Activated CD4-positive, alpha-beta T cell treated with anti-CD3 and anti-CD28 coated beads for 36 hours (primary cell): ENCODE measurements around the gene RAD51B. TPM values are rescaled to one million over a fixed set of nuclear protein-coding genes. Genes with fewer than 3 reads are reported as not detected.

Experiments
- ATAC-seq: fragments of 200-7000 bp; cut with Tn5 transposase; one replicate; pipeline ENCODE4 v1.10.0; 2021; ENCODE audit warnings: mild to moderate bottlenecking, moderate library complexity
- CTCF ChIA-PET: fragments of 350-600 bp; sonication (Branson Sonifier 250); formaldehyde crosslinking; loops from one replicate; lab custom pipeline; 2021; ENCODE audit warnings: antibody characterized with exemption; lab: Charles Lee
- POLR2A ChIA-PET: fragments of 350-600 bp; sonication (Branson Sonifier 250); formaldehyde crosslinking; loops from one replicate; lab custom pipeline; 2021; ENCODE audit warnings: antibody characterized with exemption, inconsistent platforms; lab: Charles Lee
- DNase-seq: peaks from one replicate; pipeline ENCODE4 v3.0.0-alpha.2; 2020
- H3K27ac Mint-ChIP-seq: one replicate; pipeline ENCODE4 v1.8.0; 2021; ENCODE audit warnings: mixed read lengths
- H3K27me3 Mint-ChIP-seq: one replicate; pipeline ENCODE4 v1.8.0; 2021; ENCODE audit warnings: mixed read lengths
- H3K36me3 Mint-ChIP-seq: one replicate; pipeline ENCODE4 v1.8.0; 2021; ENCODE audit warnings: low read depth, mixed read lengths
- H3K4me1 Mint-ChIP-seq: one replicate; pipeline ENCODE4 v1.8.0; 2021; ENCODE audit warnings: mixed read lengths
- H3K4me3 Mint-ChIP-seq: one replicate; pipeline ENCODE4 v1.8.0; 2021; ENCODE audit warnings: mild to moderate bottlenecking, moderate library complexity, mixed read lengths
- H3K9me3 Mint-ChIP-seq: one replicate; pipeline ENCODE4 v1.8.0; 2021; ENCODE audit warnings: low read depth, mixed read lengths
- intact Hi-C, 2 experiments: fragments of 100-400 bp; cut with DNase I in 1 of 2; cut with micrococcal nuclease in 1 of 2; formaldehyde crosslinking; loops; one replicate each; pipeline versions ENCODE4 v1.14.2 to v1.15.1; 2022 to 2024; cut with DNase I, micrococcal nuclease
- total RNA-seq, 2 experiments: library from RNA; stranded (reverse); gene quantifications; one replicate each; pipeline ENCODE4 v1.2.3, GENCODE V29; 2021

RAD51B gene
- total RNA-seq, 2 experiments from 2014 or later = 26.4 to 39.9 TPM

GRCh38 chr14:67950386-67950785 lies 130.8 kb downstream of the RAD51B start:
- Mint-ChIP-seq H3K27me3 (no peaks in the 10 kb centered on the region), H3K4me3 (no peak overlapping the region), H3K4me1 (no peaks in the 10 kb centered on the region), H3K36me3 (no peaks in the 10 kb centered on the region), H3K9me3 (no peaks in the 10 kb centered on the region), H3K27ac (no peak overlapping the region)
- POLR2A ChIA-PET = no interaction called here
- DNase-seq (no peak), ATAC-seq (no peak)
- intact Hi-C loops = no loop called here
- CTCF ChIA-PET = interaction anchor here (0.6 to 1.7 kb wide), 3 partner anchors 8 to 276 kb away, joined by 3 to 4 read pairs (median 3); no protein-coding TSS in a partner anchor

GRCh38 chr14:67951529-67952135 lies 132.1 kb downstream of the RAD51B start:
- ATAC-seq (no peak), DNase-seq (no peak)
- H3K9me3 Mint-ChIP-seq = no peaks in the 10 kb centered on the region
- CTCF ChIA-PET = interaction anchor here (0.7 kb wide), 1 partner anchor 176 kb away, joined by 3 read pairs; no protein-coding TSS in a partner anchor
- no peak overlapping the region for H3K4me3 Mint-ChIP-seq
- no peaks in the 10 kb centered on the region for H3K27me3 Mint-ChIP-seq
- H3K4me1 Mint-ChIP-seq = no peaks in the 10 kb centered on the region
- H3K36me3 Mint-ChIP-seq = no peaks in the 10 kb centered on the region
- POLR2A ChIA-PET = no interaction called here
- intact Hi-C loops = no loop called here
- no peak overlapping the region for H3K27ac Mint-ChIP-seq

GRCh38 chr14:67952381-67952780 lies 132.8 kb downstream of the RAD51B start:
- Mint-ChIP-seq H3K27me3 (no peaks in the 10 kb centered on the region), H3K27ac (no peak overlapping the region), H3K9me3 (no peaks in the 10 kb centered on the region), H3K36me3 (peaks cover 2% of the 10 kb centered on the region), H3K4me3 (no peak overlapping the region), H3K4me1 (no peaks in the 10 kb centered on the region)
- no peak for DNase-seq
- intact Hi-C loops = no loop called here
- CTCF ChIA-PET = interaction anchor here (0.7 to 0.8 kb wide), 2 partner anchors 8 to 175 kb away, joined by 3 to 4 read pairs; no protein-coding TSS in a partner anchor
- no peak for ATAC-seq
- POLR2A ChIA-PET = no interaction called here

DNA sequence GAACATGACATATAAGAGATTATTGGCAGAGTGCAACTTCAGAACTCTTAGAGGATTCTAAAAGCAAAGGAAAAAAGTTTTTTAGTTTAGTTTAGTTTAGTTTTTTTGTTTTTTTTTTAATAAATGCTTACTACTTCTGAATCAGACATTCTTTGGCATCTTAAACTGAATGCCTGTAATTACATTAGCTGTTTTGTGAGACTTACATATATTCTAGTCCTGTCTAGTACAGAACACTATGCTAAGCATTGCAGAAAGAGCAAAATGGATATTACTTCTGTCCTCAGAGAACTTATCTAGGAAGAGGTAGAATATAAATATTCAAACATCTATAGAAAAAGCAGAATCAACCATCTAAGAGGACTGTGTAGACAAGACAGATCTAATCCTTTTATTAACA lies 133.2 kb downstream of the RAD51B start:
- Mint-ChIP-seq H3K9me3 (no peaks in the 10 kb centered on the region), H3K27ac (no peak overlapping the region), H3K4me3 (no peak overlapping the region), H3K36me3 (peaks cover 2% of the 10 kb centered on the region), H3K27me3 (no peaks in the 10 kb centered on the region), H3K4me1 (no peaks in the 10 kb centered on the region)
- POLR2A ChIA-PET = no interaction called here
- CTCF ChIA-PET = interaction anchor here (0.8 kb wide), 1 partner anchor 9 kb away, joined by 4 read pairs; no protein-coding TSS in a partner anchor
- DNase-seq (no peak), ATAC-seq (no peak)
- intact Hi-C loops = no loop called here

DNA sequence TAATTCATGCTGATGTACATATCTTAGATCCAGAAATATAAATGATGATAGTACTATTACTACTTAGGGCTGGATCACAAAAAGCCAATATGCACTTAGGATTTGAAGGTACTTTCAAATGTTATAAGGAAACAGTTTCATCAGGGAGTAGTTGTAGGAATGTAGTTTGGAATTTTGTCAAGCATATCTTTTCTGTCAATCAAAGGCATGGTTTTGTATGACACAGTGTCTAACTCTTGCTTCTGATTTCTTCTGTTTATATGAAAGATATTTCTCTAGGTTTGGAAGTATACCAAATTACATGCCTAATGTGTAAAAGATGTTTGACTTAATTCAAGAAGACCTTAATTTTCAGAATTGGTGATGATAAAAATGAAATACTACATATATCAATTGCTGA lies 135.7 kb downstream of the RAD51B start:
- CTCF ChIA-PET = no interaction called here
- Mint-ChIP-seq H3K4me1 (no peaks in the 10 kb centered on the region), H3K4me3 (no peak overlapping the region), H3K27me3 (no peaks in the 10 kb centered on the region), H3K9me3 (no peaks in the 10 kb centered on the region), H3K27ac (no peak overlapping the region), H3K36me3 (peaks cover 2% of the 10 kb centered on the region)
- ATAC-seq = no peak
- intact Hi-C loops = no loop called here
- POLR2A ChIA-PET = no interaction called here
- DNase-seq = no peak

DNA sequence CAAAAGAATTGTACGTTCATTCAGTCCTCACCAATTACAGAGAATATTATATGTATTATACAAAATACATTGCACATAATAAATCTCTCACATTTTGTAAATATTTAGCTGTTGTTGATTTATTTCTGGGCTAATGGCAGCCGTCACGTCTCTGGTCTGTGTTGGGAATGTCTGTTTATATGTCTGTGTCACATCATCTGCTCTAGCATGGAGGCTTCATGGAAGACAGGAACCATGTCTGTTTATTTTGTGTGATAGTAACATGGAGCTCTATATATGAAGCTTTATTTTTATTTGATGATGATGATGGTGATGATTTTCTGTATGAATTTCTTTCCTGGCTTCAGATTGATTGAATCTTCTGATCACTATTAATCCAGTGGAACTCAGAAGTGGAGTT lies 138.4 kb downstream of the RAD51B start:
- H3K9me3 Mint-ChIP-seq = no peaks in the 10 kb centered on the region
- CTCF ChIA-PET = interaction anchor here (0.6 to 1.3 kb wide), 2 partner anchors 12 to 865 kb away, joined by 3 to 7 read pairs; no protein-coding TSS in a partner anchor
- no peak overlapping the region for H3K4me3 Mint-ChIP-seq
- intact Hi-C loops = no loop called here
- H3K36me3 Mint-ChIP-seq = peaks cover 2% of the 10 kb centered on the region
- no peak overlapping the region for H3K27ac Mint-ChIP-seq
- no peaks in the 10 kb centered on the region for H3K27me3 Mint-ChIP-seq
- POLR2A ChIA-PET = no interaction called here
- peaks cover 3% of the 10 kb centered on the region for H3K4me1 Mint-ChIP-seq
- ATAC-seq (no peak), DNase-seq (no peak)

DNA sequence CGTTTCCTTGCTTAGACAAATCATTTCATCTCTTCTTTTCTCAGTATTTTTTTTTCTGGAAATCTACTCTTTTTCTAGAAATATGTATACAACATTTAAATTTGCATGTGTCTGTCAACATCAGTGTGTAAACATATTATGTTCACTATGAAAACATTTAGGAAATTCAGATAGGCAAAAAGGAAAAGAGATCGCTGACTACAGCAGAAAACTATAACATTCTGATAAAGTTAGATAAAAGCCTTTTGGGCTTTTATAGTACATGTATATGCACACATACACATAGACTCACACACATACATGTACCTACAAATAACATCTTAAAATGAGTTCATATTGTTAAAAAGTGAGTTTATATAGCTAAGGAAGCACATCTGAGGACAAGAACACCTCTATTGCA lies 142.1 kb downstream of the RAD51B start:
- ChIA-PET CTCF (interaction anchor here (1.5 kb wide), 1 partner anchor 27 kb away, joined by 4 read pairs; no protein-coding TSS in a partner anchor), POLR2A (no interaction called here)
- Mint-ChIP-seq H3K9me3 (peaks cover 2% of the 10 kb centered on the region), H3K4me3 (no peak overlapping the region), H3K27me3 (no peaks in the 10 kb centered on the region), H3K4me1 (peaks cover 3% of the 10 kb centered on the region), H3K27ac (no peak overlapping the region), H3K36me3 (peaks cover 18% of the 10 kb centered on the region)
- DNase-seq = no peak
- intact Hi-C loops = no loop called here
- no peak for ATAC-seq

DNA sequence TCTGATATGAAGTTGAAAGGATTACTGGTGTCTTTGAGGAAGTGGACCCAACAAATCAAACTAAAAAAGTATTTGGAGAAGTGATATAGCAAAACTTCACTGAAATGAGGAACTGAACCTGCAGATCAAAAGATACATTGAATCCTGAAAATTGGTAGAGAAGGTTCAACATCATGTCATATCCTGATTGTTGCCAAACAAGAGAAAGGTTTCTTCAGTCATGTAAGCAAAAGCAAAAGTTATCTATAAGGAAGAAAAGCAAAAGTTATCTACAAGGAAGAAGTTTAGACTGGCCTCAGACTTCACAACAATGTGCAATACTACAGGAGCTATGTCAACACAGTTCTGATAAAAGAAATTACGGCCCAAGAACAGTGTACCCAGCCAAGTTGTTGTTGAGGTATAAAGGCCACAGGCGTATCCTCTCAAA lies 142.7 kb downstream of the RAD51B start:
- intact Hi-C loops = no loop called here
- H3K4me3 Mint-ChIP-seq = no peak overlapping the region
- no peak for ATAC-seq
- ChIA-PET CTCF (interaction anchor here (1.5 kb wide), 1 partner anchor 28 kb away, joined by 4 read pairs; no protein-coding TSS in a partner anchor), POLR2A (no interaction called here)
- no peaks in the 10 kb centered on the region for H3K27me3 Mint-ChIP-seq
- peaks cover 23% of the 10 kb centered on the region for H3K36me3 Mint-ChIP-seq
- peaks cover 3% of the 10 kb centered on the region for H3K4me1 Mint-ChIP-seq
- no peak for DNase-seq
- H3K27ac Mint-ChIP-seq = no peak overlapping the region
- peaks cover 3% of the 10 kb centered on the region for H3K9me3 Mint-ChIP-seq

DNA sequence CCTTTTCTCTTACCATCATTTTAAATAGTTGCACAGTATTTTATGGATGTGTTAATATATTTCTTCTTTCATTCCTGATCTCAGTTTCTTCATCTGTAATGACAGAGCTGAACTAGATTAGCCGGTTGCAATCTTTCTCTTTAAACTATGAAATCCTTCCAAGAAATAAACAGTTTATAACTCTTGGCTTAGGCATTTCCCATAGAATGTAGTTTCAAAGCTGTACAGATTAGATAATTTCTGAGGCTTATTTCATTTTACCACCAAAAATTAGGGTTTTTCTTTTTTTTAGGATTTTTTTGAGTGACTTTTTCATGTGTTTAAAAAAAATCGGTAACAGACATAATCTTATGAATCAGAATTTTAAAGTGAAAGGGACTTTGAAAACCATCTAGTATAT lies 144.0 kb downstream of the RAD51B start:
- ChIA-PET POLR2A (no interaction called here), CTCF (no interaction called here)
- intact Hi-C loops = no loop called here
- Mint-ChIP-seq H3K4me3 (no peak overlapping the region), H3K27ac (no peak overlapping the region), H3K27me3 (no peaks in the 10 kb centered on the region), H3K9me3 (peaks cover 3% of the 10 kb centered on the region), H3K4me1 (peaks cover 3% of the 10 kb centered on the region), H3K36me3 (peaks cover 33% of the 10 kb centered on the region)
- no peak for ATAC-seq
- no peak for DNase-seq

GRCh38 chr14:67963960-67964812 lies 144.6 kb downstream of the RAD51B start:
- no peak for DNase-seq
- Mint-ChIP-seq H3K4me3 (no peak overlapping the region), H3K27me3 (no peaks in the 10 kb centered on the region), H3K9me3 (peaks cover 3% of the 10 kb centered on the region), H3K4me1 (peaks cover 3% of the 10 kb centered on the region), H3K27ac (no peak overlapping the region), H3K36me3 (peaks cover 35% of the 10 kb centered on the region)
- no peak for ATAC-seq
- POLR2A ChIA-PET = no interaction called here
- intact Hi-C loops = no loop called here
- CTCF ChIA-PET = no interaction called here

GRCh38 chr14:67965696-67966095 lies 146.1 kb downstream of the RAD51B start:
- Mint-ChIP-seq H3K4me3 (no peak overlapping the region), H3K36me3 (peaks cover 35% of the 10 kb centered on the region), H3K4me1 (peaks cover 3% of the 10 kb centered on the region), H3K27me3 (no peaks in the 10 kb centered on the region), H3K9me3 (peaks cover 3% of the 10 kb centered on the region), H3K27ac (no peak overlapping the region)
- intact Hi-C loops = no loop called here
- no peak for DNase-seq
- POLR2A ChIA-PET = no interaction called here
- CTCF ChIA-PET = interaction anchor here (0.6 to 1.0 kb wide), 3 partner anchors 32 to 878 kb away, joined by 3 read pairs; no protein-coding TSS in a partner anchor
- no peak for ATAC-seq
